DMS53 (cell line): ENCODE data around the gene ZDHHC3.

Experiments
- DNase-seq: peaks from one replicate; lab custom pipeline; 2025; lab: John Stamatoyannopoulos, UW

The ZDHHC3 gene

DNA sequence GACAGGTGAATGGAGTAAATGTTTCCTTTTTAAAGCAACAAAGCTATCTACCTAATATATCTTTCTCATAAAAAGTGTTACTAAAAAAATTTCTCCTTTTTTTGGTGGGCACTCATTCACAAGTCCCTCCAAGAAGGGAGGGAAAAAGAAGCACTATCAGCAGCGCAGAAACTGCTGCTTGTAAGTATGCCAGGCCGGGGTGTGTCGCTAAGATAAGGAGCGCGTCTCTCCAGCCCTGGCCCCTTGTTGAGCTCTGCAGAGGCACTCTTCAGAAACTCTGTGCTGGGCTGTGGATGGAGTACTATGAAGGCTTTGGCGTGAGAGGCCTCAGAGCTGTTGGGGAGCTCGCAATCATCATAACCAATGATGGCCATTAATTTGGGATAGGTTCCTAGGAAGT is 49.1 kb downstream of the ZDHHC3 start:
- no peak for DNase-seq

DNA sequence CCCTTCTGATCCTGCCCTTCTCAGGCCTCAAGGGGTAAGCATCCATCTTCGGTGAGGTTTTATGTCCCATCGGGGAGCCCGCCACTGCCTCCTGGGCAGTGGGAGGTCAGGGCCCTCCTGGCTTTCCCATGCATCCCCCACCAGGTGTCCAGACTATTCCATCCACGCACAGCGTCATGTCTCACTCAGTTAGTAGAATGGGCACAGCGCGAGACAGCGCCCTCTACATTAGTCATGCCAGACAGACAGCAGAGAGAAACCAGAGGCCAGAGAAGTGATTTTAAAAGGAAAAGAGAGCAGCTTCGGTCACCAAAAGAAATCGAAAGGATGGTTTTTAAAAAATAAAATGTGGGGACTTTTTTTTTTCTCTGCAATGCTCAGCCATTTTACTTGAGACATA is 49.8 kb downstream of the ZDHHC3 start:
- no peak for DNase-seq

DNA sequence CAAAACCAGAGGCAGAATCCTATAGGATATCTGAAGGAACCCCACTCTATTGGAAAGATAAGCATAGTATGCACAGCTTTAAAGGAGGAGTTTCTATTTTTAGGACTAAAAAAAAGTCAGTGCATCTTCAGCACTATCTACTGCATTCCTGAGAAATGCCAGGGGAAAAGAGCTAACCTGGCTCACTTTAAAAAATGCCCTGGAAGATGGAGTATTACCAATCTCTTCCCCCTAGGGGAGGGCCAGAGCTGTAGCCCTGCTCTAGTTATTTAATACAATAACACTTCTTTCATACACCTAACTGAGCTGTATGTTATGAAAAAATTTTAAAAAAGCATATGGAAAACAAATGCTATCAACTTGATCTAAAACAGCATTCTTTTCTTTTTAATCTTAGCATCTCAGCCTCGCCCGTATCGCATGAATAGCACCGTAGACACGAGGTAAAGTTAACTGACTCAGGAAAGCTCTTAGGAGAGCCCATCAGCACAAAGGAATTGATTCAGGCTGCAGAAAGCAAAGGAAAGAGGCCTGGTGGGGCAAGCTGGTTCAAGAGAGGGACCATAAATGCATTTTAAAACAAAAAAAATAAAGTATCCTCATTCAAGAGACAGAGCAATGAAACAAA is 51.4 kb downstream of the ZDHHC3 start:
- DNase-seq, result no peak

DNA sequence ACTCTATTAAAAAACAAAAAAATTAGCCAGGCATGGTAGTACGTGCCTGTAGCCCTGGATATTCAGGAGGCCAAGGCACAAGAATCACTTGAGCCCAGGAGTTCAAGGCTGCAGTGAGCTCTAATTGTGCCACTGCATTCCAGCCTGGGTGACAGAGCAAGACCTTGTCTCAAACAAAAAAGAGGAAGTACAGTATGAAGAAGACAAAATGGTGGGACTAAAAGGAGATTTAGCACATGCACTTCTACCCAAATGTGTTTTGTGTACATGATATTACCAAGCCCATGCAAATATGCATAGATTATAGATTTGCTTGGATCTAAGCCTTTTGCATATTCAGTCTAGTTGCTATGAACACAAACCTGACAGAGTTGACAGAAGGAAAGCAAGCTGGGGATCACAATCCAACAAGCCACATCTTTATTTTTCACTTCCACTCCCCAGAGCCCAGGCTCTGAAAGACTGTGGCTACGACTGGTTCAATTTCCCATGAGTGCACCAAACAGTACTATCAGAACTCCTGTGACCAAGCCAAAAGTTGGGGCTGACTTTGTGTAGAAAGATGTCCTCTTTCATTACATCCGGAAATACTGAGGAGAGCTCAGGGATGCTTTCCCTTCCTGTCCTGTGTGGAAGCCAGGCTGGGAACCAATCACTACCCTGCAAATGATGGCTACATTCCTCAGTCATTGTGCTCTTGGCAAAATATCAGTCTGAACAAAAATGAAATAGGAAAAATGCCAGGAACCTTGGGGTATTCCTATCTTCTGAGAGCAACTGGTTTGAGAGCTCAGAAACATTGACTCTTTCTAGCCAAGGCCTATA is 52.1 kb downstream of the ZDHHC3 start:
- DNase-seq, result no peak

DNA sequence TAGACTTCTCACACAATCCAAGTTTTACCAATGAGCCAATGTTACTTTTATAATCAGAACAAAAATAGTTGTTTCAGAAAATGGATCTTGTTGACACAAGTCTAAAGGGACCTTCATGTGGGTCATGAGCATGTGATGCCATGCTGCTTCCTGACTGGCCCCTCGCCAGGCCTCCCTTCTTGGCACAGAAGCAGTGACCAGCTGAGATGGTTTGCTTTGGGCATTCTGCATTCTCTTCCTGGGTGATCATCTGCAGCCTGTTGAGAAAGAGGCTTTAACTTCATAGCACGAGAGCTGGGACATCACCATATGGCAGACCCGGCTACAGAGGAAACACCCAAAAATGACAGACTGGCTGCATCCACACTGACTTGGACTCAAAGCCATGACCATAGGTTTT is 55.9 kb downstream of the ZDHHC3 start:
- no peak for DNase-seq

DNA sequence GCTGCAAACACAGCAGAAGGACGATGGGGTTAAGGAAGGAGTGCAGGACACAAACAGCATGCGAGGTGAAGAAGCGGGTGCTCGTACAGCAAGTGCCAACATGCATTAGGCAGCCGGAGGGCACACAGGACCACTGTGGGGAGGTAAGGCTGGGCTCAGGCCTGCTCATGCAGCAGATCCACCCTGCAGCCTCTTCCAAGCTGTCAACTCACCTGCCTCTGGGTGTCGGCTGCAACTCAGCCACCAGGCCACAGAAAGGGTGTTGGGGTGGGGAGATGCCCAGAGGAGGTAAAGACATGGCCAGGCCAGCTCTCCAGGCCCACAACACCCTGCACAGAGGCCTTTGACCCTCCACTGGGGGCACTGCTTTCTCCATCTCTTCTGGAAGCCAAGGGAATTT is 57.4 kb downstream of the ZDHHC3 start:
- no peak for DNase-seq

DNA sequence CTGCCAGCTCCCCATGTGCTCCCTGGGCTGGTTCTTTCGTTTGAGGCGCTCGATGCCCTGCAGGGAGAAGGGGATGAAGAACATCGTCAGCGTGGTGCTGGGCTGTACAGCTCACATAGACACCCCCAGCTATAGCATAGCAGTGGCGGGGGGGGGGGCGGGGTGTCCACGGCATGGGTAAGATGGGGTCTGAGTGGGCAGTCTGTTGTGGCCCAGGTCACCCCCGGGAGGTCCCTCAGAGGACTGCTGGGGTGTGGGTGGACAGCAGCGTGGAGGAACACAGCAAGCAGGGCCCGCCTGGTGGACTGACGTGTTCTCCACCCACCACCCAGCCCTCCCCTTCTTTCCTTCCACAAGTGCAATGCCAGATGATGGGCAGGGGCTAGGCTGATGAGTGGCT is 57.9 kb downstream of the ZDHHC3 start:
- DNase-seq, result no peak

DNA sequence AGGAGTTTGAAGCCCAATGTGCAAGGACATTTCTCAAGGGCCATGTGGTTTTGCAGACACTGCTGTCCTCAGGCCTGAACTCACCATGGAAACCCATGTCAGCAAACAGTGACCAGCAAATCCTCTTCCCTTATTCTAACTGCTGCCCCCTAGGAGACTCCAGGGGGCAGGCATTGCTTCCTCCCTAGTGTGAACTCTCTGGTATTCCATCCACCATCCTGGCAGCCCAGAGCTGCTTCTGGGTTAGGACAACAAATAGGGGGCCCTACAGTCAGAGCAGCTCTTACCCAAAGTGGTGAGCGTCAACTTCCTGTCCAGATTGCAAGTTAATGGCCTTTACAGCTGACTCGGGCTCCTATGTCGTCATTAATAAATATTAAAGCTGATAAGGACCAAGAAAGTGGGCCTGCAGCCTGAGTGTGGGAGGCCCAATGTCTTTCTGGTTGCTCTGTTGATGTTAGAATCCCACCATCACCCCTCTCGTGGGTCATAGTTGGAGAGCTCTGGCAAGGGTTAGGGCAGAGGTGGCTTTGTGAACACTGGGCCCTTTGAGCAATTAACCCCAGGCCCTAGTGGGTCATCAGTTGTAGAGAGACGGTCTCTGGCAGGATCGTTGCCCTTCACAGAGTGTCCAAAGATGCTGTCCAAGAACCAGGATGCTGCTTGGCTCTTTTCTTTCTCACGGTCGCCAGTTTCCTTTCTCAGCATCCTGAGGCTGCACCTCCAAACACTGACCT is 60.1 kb downstream of the ZDHHC3 start:
- DNase-seq, result no peak

DNA sequence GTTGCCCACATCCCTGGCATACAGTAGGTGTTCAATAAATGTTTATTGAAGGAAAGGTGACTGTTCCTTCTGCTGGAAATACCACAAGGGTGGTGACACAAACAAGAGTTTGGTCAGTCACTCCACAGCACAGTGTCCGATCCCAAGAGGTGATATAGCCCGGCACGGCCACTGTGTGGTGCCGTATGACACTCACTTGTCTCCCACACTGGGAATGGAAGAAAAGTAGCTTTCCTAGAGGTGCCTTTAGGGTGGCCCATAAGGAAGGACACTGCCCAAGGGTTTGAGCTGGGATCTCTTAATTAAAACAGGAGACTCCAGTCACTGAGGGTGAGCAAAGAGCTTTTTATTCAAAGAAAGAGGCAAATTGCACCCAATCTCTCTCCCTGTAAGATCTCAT is 61.0 kb downstream of the ZDHHC3 start:
- DNase-seq, result peak; percentile 13

DNA sequence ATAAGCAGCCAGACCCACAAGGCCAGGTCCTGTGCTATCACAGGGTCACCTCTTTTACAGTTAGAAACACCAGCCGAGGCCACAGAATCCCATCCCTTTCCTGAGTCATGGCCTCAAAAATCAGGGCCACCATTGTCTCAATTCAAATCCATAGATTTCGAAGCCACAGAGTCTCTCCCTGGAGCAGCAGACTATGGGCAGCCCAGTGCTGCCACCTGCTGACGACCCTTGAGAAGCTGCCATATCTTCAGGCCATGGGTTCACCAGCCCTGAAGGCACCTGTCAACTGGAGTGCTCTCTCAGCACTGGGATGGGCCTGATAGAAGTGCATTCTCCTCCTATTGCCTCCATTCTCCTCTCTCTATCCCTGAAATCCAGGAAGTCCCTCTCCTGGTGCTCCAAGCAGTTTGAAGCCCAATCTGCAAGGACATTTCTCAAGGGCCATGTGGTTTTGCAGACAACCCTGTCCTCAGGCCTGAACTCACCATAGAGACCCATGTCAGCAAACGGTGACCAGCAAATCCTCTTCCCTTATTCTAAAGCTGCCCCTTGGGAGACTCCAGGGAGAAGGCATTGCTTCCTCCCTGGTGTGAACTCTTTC is 62.0 kb downstream of the ZDHHC3 start:
- DNase-seq, result peak; percentile 73

DNA sequence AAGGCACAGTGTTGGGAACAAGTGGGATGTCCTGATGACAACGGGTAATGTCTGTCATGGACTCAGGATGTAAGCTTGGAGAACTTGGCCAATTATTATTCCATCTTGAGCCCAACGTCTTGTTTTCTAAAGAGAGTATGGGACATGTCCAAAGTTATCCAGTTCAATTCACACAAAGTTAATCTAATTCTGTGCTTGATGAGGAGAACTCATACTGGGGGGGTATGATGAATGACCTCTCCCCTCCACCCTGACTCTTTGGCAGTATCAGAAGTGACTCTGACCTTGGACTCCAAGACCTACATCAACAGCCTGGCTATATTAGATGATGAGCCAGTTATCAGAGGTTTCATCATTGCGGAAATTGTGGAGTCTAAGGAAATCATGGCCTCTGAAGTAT is 65.3 kb downstream of the ZDHHC3 start:
- no peak for DNase-seq

DNA sequence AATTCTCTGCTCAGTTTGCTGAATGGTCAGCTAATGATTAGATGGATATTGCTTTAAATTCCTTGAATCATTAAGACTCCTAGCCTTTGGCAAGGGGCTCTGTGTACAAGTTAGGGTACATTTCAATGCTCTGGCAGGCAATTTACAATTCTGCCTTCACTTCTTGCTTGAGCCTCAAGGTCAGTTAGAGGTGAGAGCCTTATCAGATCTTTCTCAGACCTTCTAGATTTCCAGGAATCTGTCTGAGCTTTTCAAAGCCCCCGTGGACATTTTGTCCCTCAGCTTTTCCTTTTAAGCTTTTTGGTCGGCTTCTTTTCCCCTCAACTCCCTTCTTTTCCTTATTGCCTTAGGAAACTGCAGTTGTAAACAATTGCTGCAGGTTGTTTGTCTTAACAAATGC is 66.9 kb downstream of the ZDHHC3 start:
- no peak for DNase-seq

DNA sequence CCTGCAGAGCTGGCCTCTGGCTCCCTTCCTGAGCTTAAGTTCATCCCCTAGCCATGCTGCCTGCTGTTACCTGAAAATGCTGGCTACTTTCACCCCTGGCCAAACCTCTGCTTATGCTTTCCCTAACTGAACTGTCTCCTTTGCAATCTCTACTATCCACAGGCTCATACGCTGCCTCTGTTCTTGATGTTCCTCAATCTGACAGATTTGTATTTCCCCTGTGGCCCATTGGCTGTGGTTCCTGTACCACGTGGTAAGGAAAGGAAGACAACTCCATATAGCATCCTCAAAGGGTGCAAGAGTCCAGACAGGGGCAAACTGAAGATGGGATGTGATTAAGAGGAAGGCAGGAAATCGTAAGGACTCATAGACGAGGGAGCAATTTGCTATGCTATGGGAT is 68.4 kb downstream of the ZDHHC3 start:
- DNase-seq, result no peak

DNA sequence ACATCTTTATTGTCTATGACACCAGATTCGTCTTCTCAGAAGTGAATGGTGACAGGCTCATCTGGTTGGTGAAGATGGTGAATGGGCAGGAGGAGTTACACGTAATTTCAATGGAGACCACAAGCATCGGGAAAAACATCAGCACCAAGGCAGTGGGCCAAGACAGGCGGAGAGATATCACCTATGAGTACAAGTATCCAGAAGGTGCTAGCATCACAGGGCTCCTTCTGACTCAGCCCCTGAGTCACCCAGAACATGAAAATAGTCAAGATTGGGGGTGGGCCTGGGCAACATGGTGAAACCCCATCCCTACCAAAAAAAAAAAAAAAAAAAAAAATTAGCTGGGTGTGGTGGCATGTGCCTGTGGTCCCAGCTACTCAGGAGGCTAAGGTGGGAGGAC is 69.0 kb downstream of the ZDHHC3 start:
- DNase-seq, result no peak

DNA sequence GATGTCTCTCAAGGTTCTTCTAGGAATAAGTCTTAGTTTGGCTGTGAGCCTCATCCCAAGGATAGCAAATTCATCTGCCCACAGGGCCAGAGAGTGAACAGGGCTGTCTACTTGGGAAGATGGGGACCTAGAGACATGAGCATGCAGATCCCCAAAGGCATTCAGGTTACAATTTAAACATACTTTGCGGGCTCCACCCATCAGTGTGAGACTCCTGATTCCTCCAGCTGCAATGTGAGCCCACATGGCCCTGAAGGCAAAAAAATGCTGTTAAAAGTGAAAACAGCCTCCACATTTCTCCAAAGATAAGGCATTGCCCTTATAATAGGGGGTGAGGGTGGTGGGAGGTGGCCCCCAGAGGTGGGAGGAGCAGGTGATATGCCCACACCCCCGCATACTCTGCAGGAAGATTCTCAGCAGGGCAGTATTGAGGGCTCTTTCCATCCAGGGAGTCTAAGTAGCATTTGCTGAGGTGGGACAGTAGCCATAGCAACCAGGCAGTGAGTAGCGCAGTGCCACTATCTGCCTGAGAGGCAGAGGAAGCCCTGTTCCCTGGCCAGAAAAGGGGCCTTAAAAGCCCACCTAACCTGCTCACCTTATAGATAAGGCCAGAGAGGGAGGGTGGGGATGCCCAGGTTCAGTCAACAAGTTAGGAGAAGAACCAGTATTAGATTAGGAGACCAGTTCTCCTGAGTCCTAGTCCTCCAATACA is 70.4 kb downstream of the ZDHHC3 start:
- DNase-seq, result no peak

DNA sequence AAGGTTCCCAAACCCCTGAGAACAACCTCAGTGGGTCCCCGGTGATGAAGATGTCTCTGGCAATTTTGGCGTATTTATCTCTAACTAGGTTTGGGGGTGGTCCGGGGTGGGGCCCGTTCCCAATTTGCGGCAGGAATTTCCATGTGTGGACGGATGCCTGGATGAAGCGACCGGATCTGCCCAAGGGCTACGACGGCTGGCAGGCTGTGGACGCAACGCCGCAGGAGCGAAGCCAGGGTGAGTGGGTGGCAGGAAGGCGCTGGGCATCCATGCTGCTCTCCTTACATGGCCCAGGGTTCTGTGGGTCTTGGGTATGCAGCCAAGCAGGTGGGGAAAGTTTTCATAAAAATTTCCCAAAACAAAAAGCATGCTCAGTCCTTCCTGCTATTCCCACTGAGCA is 72.2 kb downstream of the ZDHHC3 start:
- DNase-seq, result no peak

DNA sequence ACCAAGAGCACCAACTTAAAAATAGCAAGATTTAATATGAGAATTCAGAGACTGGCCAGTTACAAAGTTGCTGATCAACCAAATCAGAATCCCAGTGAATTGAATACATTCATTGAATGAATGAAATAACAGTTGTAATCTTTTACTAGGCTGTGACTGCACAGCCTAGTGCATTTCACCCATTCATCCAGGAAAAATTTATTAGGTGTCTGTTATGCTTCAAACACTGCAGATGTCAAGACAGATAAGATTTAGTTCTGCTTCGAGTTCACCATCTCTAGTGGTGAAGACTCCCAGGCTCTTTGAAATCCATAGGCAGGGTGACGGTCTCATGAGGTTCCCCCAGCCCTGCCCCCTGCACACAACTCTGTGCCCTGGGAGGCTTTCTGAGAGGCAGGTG is 72.7 kb downstream of the ZDHHC3 start:
- DNase-seq, result no peak

DNA sequence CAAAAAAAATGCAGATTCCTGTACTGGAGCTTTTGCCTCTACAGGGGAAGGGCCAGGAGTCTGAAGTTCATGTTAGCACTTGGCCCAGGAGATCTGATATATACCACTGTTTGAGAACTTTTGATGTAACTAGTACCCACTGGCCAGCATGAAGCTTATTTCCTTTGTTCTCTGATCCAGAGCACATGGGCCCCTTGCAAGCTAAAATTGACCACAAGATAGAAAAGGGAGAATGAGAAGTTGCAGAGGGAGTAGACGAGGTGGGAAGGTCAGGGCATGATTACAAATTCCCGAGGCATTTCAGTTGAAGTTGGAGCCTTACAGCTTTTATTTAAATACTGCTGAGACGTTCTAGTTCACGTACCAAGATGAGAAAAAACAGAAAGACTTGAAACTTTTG is 73.3 kb downstream of the ZDHHC3 start:
- no peak for DNase-seq

DNA sequence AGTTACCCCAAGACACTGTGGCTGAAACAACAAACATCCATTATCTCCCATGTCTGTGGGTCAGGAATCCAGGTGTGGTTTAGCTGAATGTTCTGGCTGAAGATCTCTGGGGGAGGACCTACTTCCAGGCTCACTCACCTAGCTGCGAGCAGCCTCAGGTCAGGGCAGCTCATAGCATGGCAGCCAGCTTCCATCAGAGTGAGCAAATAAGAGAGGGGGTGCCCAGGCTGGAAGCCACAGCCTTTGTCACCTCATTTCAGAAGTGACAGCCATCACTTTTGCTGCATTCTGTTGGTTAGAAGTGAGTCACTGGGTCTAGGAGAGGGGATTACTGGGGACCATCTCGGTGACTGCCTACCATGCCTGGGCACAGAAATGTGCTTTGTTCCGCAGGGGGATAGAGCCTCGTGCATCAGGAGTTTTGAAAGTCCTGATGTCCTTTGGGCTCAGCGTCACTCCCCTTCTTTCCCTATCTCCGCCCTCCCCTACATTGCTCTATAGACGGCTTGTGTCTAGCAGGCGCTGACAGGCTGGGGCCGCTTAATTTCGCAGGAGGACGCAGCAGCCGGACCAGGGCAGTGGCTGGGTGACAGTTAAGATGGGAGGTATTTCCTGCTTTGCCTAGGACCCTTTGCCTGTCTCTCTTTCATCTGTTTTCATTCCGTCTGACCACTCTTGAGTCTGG is 76.1 kb downstream of the ZDHHC3 start:
- DNase-seq, result no peak

DNA sequence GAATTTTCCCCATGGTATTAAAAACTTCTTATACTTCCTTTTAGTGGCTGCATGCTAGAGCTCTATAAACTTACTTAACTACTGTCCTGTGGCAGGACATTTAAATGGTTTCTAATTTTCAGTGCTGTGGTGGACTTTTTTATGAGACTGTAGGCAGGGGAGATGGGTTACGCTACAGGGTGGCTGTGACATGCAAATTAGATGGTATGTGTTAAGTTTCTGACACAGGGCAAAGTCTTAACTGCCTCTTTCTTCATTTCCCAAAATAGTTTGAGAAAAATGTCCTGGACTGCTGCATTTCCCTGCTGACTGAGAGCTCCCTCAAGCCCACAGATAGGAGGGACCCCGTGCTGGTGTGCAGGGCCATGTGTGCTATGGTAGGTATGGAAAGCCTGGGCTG is 79.5 kb downstream of the ZDHHC3 start:
- no peak for DNase-seq

DNA sequence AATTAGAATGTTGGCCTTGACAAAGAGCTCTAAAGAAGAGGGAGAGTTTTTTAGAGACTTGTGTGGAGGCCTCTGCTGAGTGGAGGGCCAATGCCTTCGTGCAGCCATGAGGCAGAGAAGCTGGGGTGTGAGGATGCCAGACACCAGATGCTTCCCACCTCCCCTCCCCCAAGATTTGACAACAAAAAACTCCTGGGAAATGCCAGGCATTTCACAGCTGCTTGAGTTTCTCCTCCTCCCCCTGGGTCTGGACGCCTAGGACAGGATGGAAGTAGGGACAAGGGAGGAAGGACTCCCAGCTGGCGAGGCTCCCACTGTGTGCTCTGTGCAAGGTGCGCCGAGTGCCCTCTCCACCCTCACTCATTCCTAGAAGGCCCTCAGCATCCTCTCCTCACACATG is 81.5 kb downstream of the ZDHHC3 start:
- no peak for DNase-seq

DNA sequence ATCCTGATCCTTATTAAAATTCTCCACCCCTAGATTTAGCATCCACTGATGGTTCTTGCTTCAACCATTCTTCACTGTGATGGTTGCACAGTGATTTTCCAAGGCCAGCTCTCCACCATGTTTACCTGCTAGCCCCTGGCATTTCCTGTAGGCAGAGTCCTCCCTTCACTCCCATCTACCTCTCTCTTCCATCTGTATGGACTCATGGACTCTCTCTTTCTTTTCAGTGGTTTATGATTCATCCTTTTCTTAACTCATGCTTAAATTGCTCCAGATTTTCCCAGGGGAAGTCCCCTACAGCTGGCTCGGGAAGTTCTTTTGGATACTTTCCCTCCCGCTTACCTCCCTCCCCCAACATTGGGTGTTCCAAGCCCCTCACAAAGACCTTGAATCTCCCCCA is 82.9 kb downstream of the ZDHHC3 start:
- no peak for DNase-seq
